ENCODE measurements around the gene SPP1.

SPP1 gene

DNA sequence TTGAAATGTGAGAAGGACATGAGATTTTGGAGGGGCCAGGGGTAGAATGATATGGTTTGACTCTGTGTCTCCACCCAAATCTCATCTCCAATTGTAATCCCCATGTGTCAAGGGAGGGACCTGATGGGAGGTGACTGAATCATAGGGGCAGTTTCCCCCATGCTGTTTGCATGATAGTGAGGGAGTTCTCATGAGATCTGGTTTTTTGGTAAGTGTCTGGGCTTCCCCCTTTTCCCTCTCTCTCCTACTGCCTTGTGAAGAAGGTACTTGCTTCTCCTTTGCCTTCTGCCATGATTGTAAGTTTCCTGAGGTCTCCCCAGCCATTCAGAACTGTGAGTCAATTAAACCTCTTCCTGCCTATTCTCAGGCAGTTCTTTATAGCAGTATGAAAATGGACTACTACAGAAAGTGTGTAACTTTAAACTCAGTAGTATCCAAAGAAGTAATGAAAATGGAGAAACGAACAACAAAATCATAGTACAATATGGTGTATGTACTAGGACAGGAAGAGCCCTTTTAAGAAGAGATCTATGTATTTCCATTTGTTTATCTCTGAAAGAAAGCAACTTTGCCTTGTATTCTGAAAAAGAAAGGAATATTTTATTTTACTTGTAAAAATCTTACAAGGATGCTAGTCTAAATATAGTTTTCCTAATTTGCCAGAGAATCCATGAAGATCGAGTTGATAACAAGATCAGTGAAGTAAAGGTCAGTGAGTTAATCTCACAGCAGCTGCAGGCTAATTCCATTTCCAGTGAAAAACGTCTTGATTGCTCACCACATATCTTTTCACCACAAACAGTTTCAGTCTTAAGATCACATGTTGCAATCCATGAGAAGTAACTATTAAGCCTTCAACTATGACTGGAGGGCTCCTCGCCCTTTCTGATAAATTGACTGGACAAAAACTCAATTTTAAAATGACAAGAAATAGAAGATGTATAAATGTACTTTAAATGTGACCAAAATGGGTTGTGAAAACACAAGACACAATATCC is 52.4 kb downstream of the SPP1 start:
- DNase-seq: no peak

GRCh38 chr4:88028946-88029345 is 53.4 kb downstream of the SPP1 start:
- DNase-seq: no peak

GRCh38 chr4:88029556-88029955 is 54.0 kb downstream of the SPP1 start:
- no peak for DNase-seq

- no peak for DNase-seq
Measured at GRCh38 chr4:88030565-88031310, 55.2 kb downstream of the SPP1 start.
